ENCODE results near the gene C10orf71. TPM values are rescaled to one million over a fixed set of nuclear protein-coding genes. Genes with fewer than 3 reads are reported as not detected.

Gene C10orf71
- total RNA-seq (not detected), polyA plus RNA-seq (not detected)

DNA sequence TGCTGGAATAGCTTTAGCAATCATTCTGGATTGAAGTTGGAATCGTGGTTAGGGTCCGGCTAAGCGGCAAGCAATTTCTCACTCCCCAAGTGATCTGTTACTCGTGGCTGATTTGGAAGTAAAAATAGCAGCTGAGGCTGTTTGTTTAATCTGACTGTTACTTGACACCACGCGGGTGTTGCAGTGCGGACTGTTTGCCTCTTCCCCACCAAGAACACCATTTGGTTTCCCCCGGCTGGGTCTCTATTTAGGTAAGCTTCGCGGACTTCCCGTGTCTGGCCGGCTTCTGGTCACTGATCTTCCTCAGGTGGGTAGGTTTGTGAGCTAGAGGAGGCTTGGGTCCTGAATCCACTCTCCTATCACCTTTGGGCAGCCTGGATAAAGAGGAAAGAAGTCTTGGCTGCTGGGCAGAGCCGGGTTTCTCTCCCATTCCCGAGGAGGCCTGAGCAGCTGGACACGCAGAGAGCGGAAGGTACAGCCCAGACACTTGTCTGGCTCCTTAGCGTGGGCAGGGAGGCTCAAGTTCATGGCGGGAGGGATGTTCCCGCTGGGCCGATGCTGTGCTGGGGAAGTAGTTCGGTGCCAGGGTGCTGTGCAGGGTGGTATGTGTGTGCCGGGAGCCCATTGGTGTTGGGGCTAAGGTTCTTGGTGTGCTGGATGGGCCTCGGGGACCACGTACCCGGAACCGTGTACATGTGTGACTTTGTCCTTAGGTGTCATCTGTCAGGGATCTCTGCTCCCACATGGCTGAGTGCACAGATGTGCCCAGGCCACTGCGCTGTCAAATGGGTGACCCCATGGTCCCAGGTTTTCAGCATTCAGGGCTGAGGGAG is at the start of gene C10orf71:
TSS of gene C10orf71 (plus strand) at position 188 of the 833 bp plus-strand sequence. CDS start 23,376 bp downstream, outside the sequence.
- no peaks in the 10 kb centered on the region for H3K36me3 ChIP-seq
- DNase-seq: peak; percentile 57
- peak within 1 kb of the TSS in 1 of 4 donors; percentile 6 for H3K27ac ChIP-seq
- H3K4me1 ChIP-seq: peaks cover 0 to 10% (median 0%) of the 10 kb centered on the region in 4 donors
- intact Hi-C loops (cut with DNase I): no loop called here
- WGBS, 2 donors: 59 to 71% methylated on average over 27 of the region's 27 CpGs
- TF ChIP-seq, protein P1, sequence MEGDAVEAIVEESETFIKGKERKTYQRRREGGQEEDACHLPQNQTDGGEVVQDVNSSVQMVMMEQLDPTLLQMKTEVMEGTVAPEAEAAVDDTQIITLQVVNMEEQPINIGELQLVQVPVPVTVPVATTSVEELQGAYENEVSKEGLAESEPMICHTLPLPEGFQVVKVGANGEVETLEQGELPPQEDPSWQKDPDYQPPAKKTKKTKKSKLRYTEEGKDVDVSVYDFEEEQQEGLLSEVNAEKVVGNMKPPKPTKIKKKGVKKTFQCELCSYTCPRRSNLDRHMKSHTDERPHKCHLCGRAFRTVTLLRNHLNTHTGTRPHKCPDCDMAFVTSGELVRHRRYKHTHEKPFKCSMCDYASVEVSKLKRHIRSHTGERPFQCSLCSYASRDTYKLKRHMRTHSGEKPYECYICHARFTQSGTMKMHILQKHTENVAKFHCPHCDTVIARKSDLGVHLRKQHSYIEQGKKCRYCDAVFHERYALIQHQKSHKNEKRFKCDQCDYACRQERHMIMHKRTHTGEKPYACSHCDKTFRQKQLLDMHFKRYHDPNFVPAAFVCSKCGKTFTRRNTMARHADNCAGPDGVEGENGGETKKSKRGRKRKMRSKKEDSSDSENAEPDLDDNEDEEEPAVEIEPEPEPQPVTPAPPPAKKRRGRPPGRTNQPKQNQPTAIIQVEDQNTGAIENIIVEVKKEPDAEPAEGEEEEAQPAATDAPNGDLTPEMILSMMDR (IDR thresholded peaks at IDR 0.05): no peak
- TF ChIP-seq POLR2A (IDR thresholded peaks at IDR 0.05) (no peak), POLR2AphosphoS5 (IDR thresholded peaks at IDR 0.05) (no peak)
- H3K27me3 ChIP-seq: no peaks in the 10 kb centered on the region
- H3K9me3 ChIP-seq: no peaks in the 10 kb centered on the region
- no peak within 1 kb of the TSS for H3K4me3 ChIP-seq

- DNase-seq: no peak
- H3K4me1 ChIP-seq: no peaks in the 10 kb centered on the region
- no peaks in the 10 kb centered on the region for H3K9me3 ChIP-seq
- H3K36me3 ChIP-seq: no peaks in the 10 kb centered on the region
- no peak overlapping the region for H3K27ac ChIP-seq
- WGBS, 2 donors: 77 to 87% methylated on average over 11 of the region's 11 CpGs
- TF ChIP-seq EP300 (IDR thresholded peaks at IDR 0.05): no peak
- no peak for TF ChIP-seq POLR2AphosphoS5 (IDR thresholded peaks at IDR 0.05)
- TF ChIP-seq POLR2A (IDR thresholded peaks at IDR 0.05): no peak
- TF ChIP-seq, protein P1 (IDR thresholded peaks at IDR 0.05): no peak
- intact Hi-C loops (cut with DNase I): no loop called here
- H3K4me3 ChIP-seq: no peak overlapping the region
- H3K27me3 ChIP-seq: no peaks in the 10 kb centered on the region
Measured at GRCh38 chr10:49252313-49253034, 46.5 kb upstream of the C10orf71 start.

- DNase-seq: no peak
- Histone ChIP-seq H3K4me1 (no peaks in the 10 kb centered on the region), H3K27ac (no peak overlapping the region), H3K4me3 (no peak overlapping the region), H3K9me3 (no peaks in the 10 kb centered on the region), H3K36me3 (no peaks in the 10 kb centered on the region), H3K27me3 (no peaks in the 10 kb centered on the region)
- WGBS, 2 donors: 67 to 78% methylated on average over 2 of the region's 2 CpGs
- no peak for TF ChIP-seq EP300 (IDR thresholded peaks at IDR 0.05)
- TF ChIP-seq, protein P1 (IDR thresholded peaks at IDR 0.05): no peak
- no peak for TF ChIP-seq POLR2A (IDR thresholded peaks at IDR 0.05)
- TF ChIP-seq POLR2AphosphoS5 (IDR thresholded peaks at IDR 0.05): no peak
- intact Hi-C loops (cut with DNase I): no loop called here
Measured at GRCh38 chr10:49253340-49253906, 45.5 kb upstream of the C10orf71 start.

DNA sequence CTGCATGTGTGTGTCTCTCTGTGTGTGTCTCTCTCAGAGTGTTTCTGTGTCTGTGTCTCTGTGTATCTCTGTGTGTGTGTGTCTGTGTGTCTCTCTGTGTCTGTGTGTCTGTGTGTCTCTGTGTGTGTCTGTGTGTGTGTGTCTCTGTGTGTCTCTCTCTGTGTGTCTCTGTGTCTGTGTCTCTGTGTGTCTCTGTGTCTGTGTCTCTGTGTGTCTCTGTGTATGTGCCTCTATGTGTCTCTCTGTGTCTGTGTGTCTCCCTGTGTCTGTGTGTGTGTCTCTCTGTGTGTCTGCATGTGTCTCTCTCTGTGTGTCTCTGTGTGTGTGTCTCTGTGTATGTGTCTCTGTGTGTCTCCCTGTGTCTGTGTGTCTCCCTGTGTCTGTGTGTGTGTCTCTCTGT is 44.8 kb upstream of the C10orf71 start:
- intact Hi-C loops (cut with DNase I): no loop called here
- DNase-seq: no peak
- H3K4me1 ChIP-seq: no peaks in the 10 kb centered on the region
- H3K36me3 ChIP-seq: no peaks in the 10 kb centered on the region
- no peak overlapping the region for H3K4me3 ChIP-seq
- TF ChIP-seq POLR2A (IDR thresholded peaks at IDR 0.05) (no peak), POLR2AphosphoS5 (IDR thresholded peaks at IDR 0.05) (no peak), EP300 (IDR thresholded peaks at IDR 0.05) (no peak)
- TF ChIP-seq, protein P1 (IDR thresholded peaks at IDR 0.05): no peak
- no peak overlapping the region for H3K27ac ChIP-seq
- no peaks in the 10 kb centered on the region for H3K27me3 ChIP-seq
- no peaks in the 10 kb centered on the region for H3K9me3 ChIP-seq
